ENCODE measurements around the gene P3H2. TPM values are rescaled to one million over a fixed set of nuclear protein-coding genes. Genes with fewer than 3 reads are reported as not detected.

Gene P3H2
- total RNA-seq, 4 donors from 2014 or later = 0.70 to 23.1 (median 7.5) TPM

DNA sequence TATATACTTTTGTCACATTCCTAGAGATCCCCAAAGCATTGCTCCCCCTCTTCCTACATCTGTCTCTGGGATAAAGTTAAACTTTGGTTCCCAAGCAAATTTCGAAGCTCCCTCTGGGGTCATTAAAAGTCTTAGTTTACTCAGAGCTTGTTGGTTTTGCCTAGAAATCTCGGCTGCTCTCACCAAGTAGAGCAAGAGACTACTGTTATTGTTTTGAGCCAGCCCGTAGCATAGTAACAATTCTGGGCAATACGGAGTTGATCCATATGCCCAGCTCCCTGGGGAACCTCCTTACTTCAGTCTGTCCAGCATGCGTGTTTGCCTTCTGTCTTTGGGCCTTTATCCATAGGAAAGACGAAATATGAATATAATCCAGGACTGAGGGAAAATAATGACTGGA lies 10.0 kb upstream of the P3H2 start:
- no peaks in the 10 kb centered on the region for H3K4me1 ChIP-seq
- no peak overlapping the region for H3K27ac ChIP-seq
- H3K27me3 ChIP-seq = no peaks in the 10 kb centered on the region
- H3K4me3 ChIP-seq = no peak overlapping the region
- TF ChIP-seq POLR2A (IDR thresholded peaks at IDR 0.05) (no peak), CTCF (IDR thresholded peaks at IDR 0.05) (no peak)
- H3K36me3 ChIP-seq = no peaks in the 10 kb centered on the region
- no peaks in the 10 kb centered on the region for H3K9me3 ChIP-seq
- DNase-seq = no peak

- H3K27ac ChIP-seq = no peak overlapping the region
- H3K4me3 ChIP-seq = no peak overlapping the region
- TF ChIP-seq POLR2A (IDR thresholded peaks at IDR 0.05) (no peak), CTCF (IDR thresholded peaks at IDR 0.05) (no peak)
- no peaks in the 10 kb centered on the region for H3K9me3 ChIP-seq
- no peaks in the 10 kb centered on the region for H3K27me3 ChIP-seq
- no peaks in the 10 kb centered on the region for H3K36me3 ChIP-seq
- no peak for DNase-seq
- H3K4me1 ChIP-seq = no peaks in the 10 kb centered on the region
These were observed 9.3 kb upstream of the P3H2 start for GRCh38 chr3:190130037-190130436.

- H3K4me1 ChIP-seq = no peaks in the 10 kb centered on the region
- TF ChIP-seq CTCF (IDR thresholded peaks at IDR 0.05) = no peak
- TF ChIP-seq POLR2A (IDR thresholded peaks at IDR 0.05) = no peak
- H3K27me3 ChIP-seq = no peaks in the 10 kb centered on the region
- no peaks in the 10 kb centered on the region for H3K9me3 ChIP-seq
- H3K27ac ChIP-seq = no peak overlapping the region
- no peaks in the 10 kb centered on the region for H3K36me3 ChIP-seq
- no peak overlapping the region for H3K4me3 ChIP-seq
- DNase-seq = no peak
These were observed 7.1 kb upstream of the P3H2 start for GRCh38 chr3:190127797-190128196.

DNA sequence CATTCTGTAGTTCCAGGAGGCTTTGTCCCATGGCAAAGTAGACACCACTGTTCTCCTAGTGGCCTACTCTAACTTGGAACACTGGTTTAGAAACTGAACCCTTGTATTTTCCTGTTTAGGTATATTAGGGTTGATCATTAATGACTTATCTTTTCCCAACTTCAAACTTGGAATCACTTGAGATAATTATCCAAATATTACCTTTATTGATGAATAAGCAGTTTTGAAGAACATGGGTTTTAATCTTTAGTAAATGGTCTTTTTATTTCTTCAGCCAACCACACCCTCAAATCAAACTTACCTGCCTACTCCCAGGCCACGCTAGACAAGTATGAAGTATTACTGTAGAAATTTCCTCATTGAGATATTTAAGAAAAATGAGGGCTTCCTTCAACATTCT lies 6.5 kb upstream of the P3H2 start:
- no peaks in the 10 kb centered on the region for H3K36me3 ChIP-seq
- H3K9me3 ChIP-seq = no peaks in the 10 kb centered on the region
- no peaks in the 10 kb centered on the region for H3K27me3 ChIP-seq
- no peak overlapping the region for H3K4me3 ChIP-seq
- H3K27ac ChIP-seq = no peak overlapping the region
- DNase-seq = no peak
- TF ChIP-seq CTCF (IDR thresholded peaks at IDR 0.05) (no peak), POLR2A (IDR thresholded peaks at IDR 0.05) (no peak)
- no peaks in the 10 kb centered on the region for H3K4me1 ChIP-seq

DNA sequence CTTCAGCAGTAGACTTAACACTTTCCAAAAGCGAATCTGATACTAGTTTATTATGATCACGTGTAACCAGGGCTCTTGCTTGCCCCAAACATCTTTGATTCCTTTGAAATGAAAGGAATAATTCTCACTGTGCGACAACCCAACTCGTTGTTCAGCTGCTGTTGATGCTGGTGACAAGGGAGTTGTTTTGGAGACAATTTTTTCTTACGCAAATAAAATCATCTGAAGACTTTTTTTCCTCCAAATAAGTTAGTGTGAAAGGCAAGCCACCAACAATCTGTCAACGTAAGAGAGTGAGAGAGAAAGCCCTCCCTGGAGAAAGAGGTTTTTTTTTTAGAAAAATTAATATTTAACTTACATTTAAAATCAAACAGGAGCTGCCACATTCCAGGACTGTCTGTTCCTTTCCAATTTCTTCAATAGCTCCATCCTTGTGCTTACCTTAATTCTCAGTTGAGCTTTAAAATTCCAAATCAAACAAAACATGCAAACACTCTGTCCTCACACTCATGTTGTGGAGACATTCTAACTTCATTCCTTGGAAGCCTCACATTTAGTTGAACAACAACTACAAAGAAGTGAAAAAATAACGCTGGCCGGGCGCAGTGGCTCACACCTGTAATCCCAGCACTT lies 4.9 kb upstream of the P3H2 start:
- H3K36me3 ChIP-seq = no peaks in the 10 kb centered on the region
- no peak overlapping the region for H3K27ac ChIP-seq
- TF ChIP-seq POLR2A (IDR thresholded peaks at IDR 0.05) (no peak), CTCF (IDR thresholded peaks at IDR 0.05) (no peak)
- peaks cover 0 to 3% (median 0%) of the 10 kb centered on the region in 4 donors for H3K4me1 ChIP-seq
- no peak for DNase-seq
- H3K9me3 ChIP-seq = no peaks in the 10 kb centered on the region
- H3K27me3 ChIP-seq = no peaks in the 10 kb centered on the region
- H3K4me3 ChIP-seq = no peak overlapping the region

GRCh38 chr3:190124067-190124466 lies 3.4 kb upstream of the P3H2 start:
- Histone ChIP-seq H3K4me3 (no peak overlapping the region), H3K9me3 (no peaks in the 10 kb centered on the region), H3K4me1 (peaks cover 0 to 9% (median 0%) of the 10 kb centered on the region in 4 donors), H3K27ac (no peak overlapping the region), H3K27me3 (no peaks in the 10 kb centered on the region), H3K36me3 (no peaks in the 10 kb centered on the region)
- DNase-seq = no peak
- TF ChIP-seq POLR2A (IDR thresholded peaks at IDR 0.05) = no peak
- no peak for TF ChIP-seq CTCF (IDR thresholded peaks at IDR 0.05)
